Vagina (tissue), 2 donors: Measurements from ENCODE around the gene GPRIN2.

Experiments
- CTCF ChIP-seq, 3 experiments: fragments of 450-650 bp in 2 of 3; fragments of 200-600 bp in 1 of 3; sonication (generic) in 1 of 3; IDR thresholded peaks; one replicate each; pipeline ENCODE4 v1.5.1; 2017 to 2019; ENCODE audit warnings: antibody characterized with exemption in 3 of 3, mild to moderate bottlenecking in 2 of 3, moderate library complexity in 2 of 3
- POLR2A ChIP-seq, 2 donors: fragments of 450-650 bp; IDR thresholded peaks; one replicate each; pipeline ENCODE4 v1.6.1; 2017; ENCODE audit warnings: antibody characterized with exemption in 2 of 2, mild to moderate bottlenecking in 2 of 2, moderate library complexity in 2 of 2
- POLR2AphosphoS5 ChIP-seq, 2 donors: sonication (generic); formaldehyde crosslinking; IDR thresholded peaks; one replicate each; pipeline ENCODE4 v1.9.0; 2017; ENCODE audit warnings: antibody characterized with exemption in 2 of 2, mild to moderate bottlenecking in 2 of 2, low read depth in 1 of 2; ENCODE audit not compliant: insufficient read depth in 1 of 2

- TF ChIP-seq CTCF (IDR thresholded peaks at IDR 0.05) (no peak), POLR2AphosphoS5 (IDR thresholded peaks at IDR 0.05; ENCODE audit: insufficient read depth in 1 of 2, low read depth in 1 of 2) (no peak), POLR2A (IDR thresholded peaks at IDR 0.05) (no peak)
Observed at GRCh38 chr10:46552526-46553237, 3.8 kb downstream of the GPRIN2 start.
